Endothelial cell (in vitro differentiated cells): Measurements from ENCODE around the gene GDNF. TPM values are rescaled to one million over a fixed set of nuclear protein-coding genes. Genes with fewer than 3 reads are reported as not detected.

Experiments used
- DNase-seq: peaks from one replicate; pipeline ENCODE4 v3.0.0; 2021; ENCODE audit warnings: low spot score
- H3K27ac Mint-ChIP-seq: one replicate; pipeline ENCODE4 v1.8.0; 2021; ENCODE audit warnings: mixed read lengths, inconsistent platforms; ENCODE audit not compliant: unreplicated experiment
- H3K27me3 Mint-ChIP-seq: one replicate; pipeline ENCODE4 v1.8.0; 2021; ENCODE audit warnings: mild to moderate bottlenecking, moderate library complexity, mixed read lengths, inconsistent platforms; ENCODE audit not compliant: unreplicated experiment
- H3K36me3 Mint-ChIP-seq: one replicate; pipeline ENCODE4 v1.8.0; 2021; ENCODE audit warnings: mild to moderate bottlenecking, low read depth, mixed read lengths, inconsistent platforms; ENCODE audit not compliant: unreplicated experiment
- H3K4me1 Mint-ChIP-seq: one replicate; pipeline ENCODE4 v1.8.0; 2021; ENCODE audit warnings: mild to moderate bottlenecking, mixed read lengths, inconsistent platforms; ENCODE audit not compliant: unreplicated experiment
- H3K4me3 Mint-ChIP-seq: one replicate; pipeline ENCODE4 v1.8.0; 2021; ENCODE audit warnings: mild to moderate bottlenecking, mixed read lengths, inconsistent platforms; ENCODE audit not compliant: unreplicated experiment
- H3K9me3 Mint-ChIP-seq: one replicate; pipeline ENCODE4 v1.8.0; 2021; ENCODE audit warnings: mixed read lengths, inconsistent platforms; ENCODE audit not compliant: unreplicated experiment
- total RNA-seq: library from RNA; stranded (reverse); fragmentation: NEBNext Ultra II Directional; extraction: Animal tissue kit (Norgen Biotek cat#: 25700); gene quantifications from one replicate; pipeline ENCODE4 v1.2.1, GENCODE V29; 2021; ENCODE audit not compliant: unreplicated experiment
- TF ChIP-seq, protein P1 (sequence below): fragments of 200-600 bp; sonication (generic); IDR thresholded peaks from one replicate; pipeline ENCODE4 v1.5.0; 2021; ENCODE audit warnings: antibody characterized with exemption; ENCODE audit not compliant: unreplicated experiment

Gene GDNF
- total RNA-seq, 1 donor from 2014 or later = not detected

DNA sequence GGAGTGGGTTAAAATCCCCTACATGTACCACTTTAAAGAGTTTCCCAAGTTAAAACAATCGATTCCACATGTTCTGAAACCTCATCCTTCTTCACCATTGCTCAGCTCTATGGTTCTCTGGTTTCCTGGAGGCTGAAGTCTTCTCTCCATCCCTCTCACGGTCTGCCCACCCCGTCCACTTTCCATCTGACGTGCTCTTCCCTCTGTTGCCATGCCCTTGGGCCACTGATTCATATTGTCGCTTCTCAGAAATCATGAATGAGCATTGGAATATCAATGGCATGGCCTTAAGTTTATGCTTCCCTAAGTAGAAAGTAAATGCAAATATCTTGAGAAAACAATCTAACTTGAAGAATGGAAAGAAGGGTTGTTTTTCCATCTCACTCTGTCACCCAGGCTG is 30.9 kb downstream of the GDNF start:
- no peak overlapping the region for H3K4me3 Mint-ChIP-seq
- peaks cover 6% of the 10 kb centered on the region for H3K4me1 Mint-ChIP-seq
- no peaks in the 10 kb centered on the region for H3K27me3 Mint-ChIP-seq
- H3K27ac Mint-ChIP-seq = no peak overlapping the region
- no peak for DNase-seq
- TF ChIP-seq, protein P1, sequence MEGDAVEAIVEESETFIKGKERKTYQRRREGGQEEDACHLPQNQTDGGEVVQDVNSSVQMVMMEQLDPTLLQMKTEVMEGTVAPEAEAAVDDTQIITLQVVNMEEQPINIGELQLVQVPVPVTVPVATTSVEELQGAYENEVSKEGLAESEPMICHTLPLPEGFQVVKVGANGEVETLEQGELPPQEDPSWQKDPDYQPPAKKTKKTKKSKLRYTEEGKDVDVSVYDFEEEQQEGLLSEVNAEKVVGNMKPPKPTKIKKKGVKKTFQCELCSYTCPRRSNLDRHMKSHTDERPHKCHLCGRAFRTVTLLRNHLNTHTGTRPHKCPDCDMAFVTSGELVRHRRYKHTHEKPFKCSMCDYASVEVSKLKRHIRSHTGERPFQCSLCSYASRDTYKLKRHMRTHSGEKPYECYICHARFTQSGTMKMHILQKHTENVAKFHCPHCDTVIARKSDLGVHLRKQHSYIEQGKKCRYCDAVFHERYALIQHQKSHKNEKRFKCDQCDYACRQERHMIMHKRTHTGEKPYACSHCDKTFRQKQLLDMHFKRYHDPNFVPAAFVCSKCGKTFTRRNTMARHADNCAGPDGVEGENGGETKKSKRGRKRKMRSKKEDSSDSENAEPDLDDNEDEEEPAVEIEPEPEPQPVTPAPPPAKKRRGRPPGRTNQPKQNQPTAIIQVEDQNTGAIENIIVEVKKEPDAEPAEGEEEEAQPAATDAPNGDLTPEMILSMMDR = no peak
- H3K9me3 Mint-ChIP-seq = no peaks in the 10 kb centered on the region
- H3K36me3 Mint-ChIP-seq = no peaks in the 10 kb centered on the region

DNA sequence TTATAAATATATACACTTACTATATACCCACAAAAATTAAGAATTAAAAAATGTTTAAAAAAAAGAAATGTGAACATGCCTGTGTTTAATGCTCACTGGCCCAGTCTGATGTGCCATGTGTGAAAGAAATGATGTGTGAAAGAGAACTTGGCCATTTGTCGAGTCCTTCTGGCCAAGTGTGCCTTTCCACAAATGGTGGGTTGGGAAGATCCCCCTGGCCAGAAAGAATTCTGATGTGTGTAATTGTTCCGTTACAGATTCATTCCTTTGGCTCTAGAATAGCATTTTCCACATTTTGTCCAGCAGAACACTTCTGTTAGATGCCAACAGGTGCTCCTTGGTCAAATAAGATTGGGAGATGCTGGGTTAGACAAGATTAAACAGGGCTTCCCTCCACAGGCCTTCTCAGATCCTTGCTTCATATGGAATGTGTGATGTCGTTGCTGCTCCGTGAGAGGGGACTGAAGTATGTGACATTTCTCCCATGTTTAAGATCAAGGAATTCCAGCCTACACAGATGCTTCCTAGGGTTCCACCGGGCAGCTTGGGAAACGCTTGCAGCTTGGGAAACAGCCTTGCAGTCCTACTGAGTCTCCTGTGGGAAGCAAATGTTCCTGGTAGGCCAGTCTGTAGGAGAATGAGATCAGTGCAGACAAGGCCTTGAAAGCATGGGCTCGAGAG is 32.1 kb downstream of the GDNF start:
- no peak overlapping the region for H3K4me3 Mint-ChIP-seq
- H3K9me3 Mint-ChIP-seq = no peaks in the 10 kb centered on the region
- H3K36me3 Mint-ChIP-seq = no peaks in the 10 kb centered on the region
- H3K27ac Mint-ChIP-seq = no peak overlapping the region
- DNase-seq = no peak
- H3K4me1 Mint-ChIP-seq = peaks cover 6% of the 10 kb centered on the region
- no peaks in the 10 kb centered on the region for H3K27me3 Mint-ChIP-seq
- TF ChIP-seq, protein P1 = no peak

DNA sequence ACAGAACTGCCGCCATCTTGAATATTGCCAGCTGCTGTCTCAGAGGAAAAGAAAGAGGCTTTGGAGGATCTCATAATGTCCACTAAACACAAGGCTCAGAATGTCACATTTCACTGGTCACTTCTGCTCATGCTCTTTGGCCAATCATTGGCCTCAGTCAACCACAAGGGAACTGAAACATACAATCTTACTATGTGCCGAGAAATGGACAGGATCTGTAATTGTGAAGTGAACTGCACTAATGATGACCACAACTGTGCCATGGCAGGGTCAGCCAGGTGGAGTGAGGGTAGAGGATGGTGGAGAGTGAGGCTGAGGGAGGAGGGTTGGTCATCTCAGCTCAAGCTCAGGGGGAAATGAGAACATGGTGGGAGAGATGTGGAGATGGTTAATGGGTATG is 32.8 kb downstream of the GDNF start:
- H3K4me3 Mint-ChIP-seq = no peak overlapping the region
- no peaks in the 10 kb centered on the region for H3K27me3 Mint-ChIP-seq
- DNase-seq = no peak
- no peaks in the 10 kb centered on the region for H3K9me3 Mint-ChIP-seq
- no peaks in the 10 kb centered on the region for H3K36me3 Mint-ChIP-seq
- H3K27ac Mint-ChIP-seq = no peak overlapping the region
- H3K4me1 Mint-ChIP-seq = peaks cover 6% of the 10 kb centered on the region
- TF ChIP-seq, protein P1 = no peak

DNA sequence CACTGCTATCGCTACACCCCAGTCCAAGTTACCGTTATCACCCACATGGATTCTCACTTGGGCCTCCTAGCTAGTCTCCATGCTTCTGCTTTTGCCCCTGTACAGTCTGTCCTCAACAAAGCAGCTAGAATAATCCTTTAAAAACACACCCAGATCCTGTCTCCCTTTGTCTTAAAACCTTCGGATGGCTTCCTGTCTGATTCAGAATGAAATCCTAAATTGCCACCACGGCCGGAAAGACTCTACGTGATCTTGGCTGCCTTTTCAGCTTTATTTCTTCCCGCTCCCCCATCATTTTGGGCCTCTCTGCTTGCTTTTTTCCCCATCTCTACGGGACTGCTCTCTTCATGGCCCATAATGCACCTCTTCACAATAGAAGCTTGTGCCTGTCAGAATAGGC is 33.4 kb downstream of the GDNF start:
- H3K27me3 Mint-ChIP-seq = no peaks in the 10 kb centered on the region
- H3K36me3 Mint-ChIP-seq = no peaks in the 10 kb centered on the region
- TF ChIP-seq, protein P1 = no peak
- no peak overlapping the region for H3K4me3 Mint-ChIP-seq
- no peak for DNase-seq
- peaks cover 6% of the 10 kb centered on the region for H3K4me1 Mint-ChIP-seq
- H3K9me3 Mint-ChIP-seq = no peaks in the 10 kb centered on the region
- no peak overlapping the region for H3K27ac Mint-ChIP-seq

DNA sequence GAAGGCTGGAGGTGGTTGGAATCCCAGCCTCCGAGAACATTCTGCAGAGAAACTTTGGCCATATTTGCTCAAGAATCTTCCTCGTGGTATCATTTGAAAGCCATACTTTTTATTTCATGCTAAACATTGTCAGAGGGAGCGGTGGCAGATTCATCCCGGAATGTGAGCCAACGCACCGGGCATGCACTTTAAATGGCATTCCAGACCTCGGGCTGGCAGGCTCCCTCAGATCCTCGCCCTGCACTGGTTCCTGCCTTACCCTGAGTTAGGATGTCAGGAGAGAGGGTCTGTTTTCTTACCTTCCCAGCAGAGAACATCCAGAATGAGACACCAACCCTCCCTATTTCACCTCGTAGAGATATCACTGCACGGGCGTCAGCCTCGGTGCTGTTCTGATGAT is 33.8 kb downstream of the GDNF start:
- H3K36me3 Mint-ChIP-seq = no peaks in the 10 kb centered on the region
- no peaks in the 10 kb centered on the region for H3K9me3 Mint-ChIP-seq
- TF ChIP-seq, protein P1 = no peak
- H3K27ac Mint-ChIP-seq = no peak overlapping the region
- no peaks in the 10 kb centered on the region for H3K27me3 Mint-ChIP-seq
- no peak overlapping the region for H3K4me3 Mint-ChIP-seq
- H3K4me1 Mint-ChIP-seq = peaks cover 6% of the 10 kb centered on the region
- DNase-seq = no peak
